ENCODE results near the gene RAPGEF4. TPM values are rescaled to one million over a fixed set of nuclear protein-coding genes. Genes with fewer than 3 reads are reported as not detected.
A peak's percentile ranks its signal among the peaks of the same experiment; 100 is the strongest.

Gene RAPGEF4
- total and polyA plus RNA-seq, 9 of the 15 experiments (the other 6 are each of a cell fraction or from before 2014, with no cell fraction given), result 0.04 to 0.33 (median 0.13) TPM; not detected in 6

- TF ChIP-seq, protein P1, sequence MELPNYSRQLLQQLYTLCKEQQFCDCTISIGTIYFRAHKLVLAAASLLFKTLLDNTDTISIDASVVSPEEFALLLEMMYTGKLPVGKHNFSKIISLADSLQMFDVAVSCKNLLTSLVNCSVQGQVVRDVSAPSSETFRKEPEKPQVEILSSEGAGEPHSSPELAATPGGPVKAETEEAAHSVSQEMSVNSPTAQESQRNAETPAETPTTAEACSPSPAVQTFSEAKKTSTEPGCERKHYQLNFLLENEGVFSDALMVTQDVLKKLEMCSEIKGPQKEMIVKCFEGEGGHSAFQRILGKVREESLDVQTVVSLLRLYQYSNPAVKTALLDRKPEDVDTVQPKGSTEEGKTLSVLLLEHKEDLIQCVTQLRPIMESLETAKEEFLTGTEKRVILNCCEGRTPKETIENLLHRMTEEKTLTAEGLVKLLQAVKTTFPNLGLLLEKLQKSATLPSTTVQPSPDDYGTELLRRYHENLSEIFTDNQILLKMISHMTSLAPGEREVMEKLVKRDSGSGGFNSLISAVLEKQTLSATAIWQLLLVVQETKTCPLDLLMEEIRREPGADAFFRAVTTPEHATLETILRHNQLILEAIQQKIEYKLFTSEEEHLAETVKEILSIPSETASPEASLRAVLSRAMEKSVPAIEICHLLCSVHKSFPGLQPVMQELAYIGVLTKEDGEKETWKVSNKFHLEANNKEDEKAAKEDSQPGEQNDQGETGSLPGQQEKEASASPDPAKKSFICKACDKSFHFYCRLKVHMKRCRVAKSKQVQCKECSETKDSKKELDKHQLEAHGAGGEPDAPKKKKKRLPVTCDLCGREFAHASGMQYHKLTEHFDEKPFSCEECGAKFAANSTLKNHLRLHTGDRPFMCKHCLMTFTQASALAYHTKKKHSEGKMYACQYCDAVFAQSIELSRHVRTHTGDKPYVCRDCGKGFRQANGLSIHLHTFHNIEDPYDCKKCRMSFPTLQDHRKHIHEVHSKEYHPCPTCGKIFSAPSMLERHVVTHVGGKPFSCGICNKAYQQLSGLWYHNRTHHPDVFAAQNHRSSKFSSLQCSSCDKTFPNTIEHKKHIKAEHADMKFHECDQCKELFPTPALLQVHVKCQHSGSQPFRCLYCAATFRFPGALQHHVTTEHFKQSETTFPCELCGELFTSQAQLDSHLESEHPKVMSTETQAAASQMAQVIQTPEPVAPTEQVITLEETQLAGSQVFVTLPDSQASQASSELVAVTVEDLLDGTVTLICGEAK (IDR thresholded peaks at IDR 0.05), result 0 out of 2 replicates have a peak, but pooled peaks have one; percentile 29
- TF ChIP-seq, protein P1 (CRISPR knock-in tag; IDR thresholded peaks at IDR 0.05), result no peak
- TF ChIP-seq FOSL1 (tag; conservative IDR thresholded peaks at IDR 0.05) (0 out of 2 replicates have a peak, but pooled peaks have one; percentile 21), MTF1 (CRISPR knock-in tag; IDR thresholded peaks at IDR 0.05; ENCODE audit: borderline replicate concordance) (no peak), ZNF561 (CRISPR knock-in tag; conservative IDR thresholded peaks at IDR 0.05) (no peak), PCBP2 (IDR thresholded peaks at IDR 0.05; ENCODE audit: low read depth, low read length, poor library complexity, severe bottlenecking) (no peak), IRF9 (tag; IDR thresholded peaks at IDR 0.05) (no peak), MAFK (IDR thresholded peaks at IDR 0.05; ENCODE audit: low read length) (0 out of 2 replicates have a peak, but pooled peaks have one; percentile 25), JUND (IDR thresholded peaks at IDR 0.05; ENCODE audit: borderline replicate concordance, low read depth, low read length) (peak; percentile 60; the same call in 1 of the 2 replicates), JUND (tag; IDR thresholded peaks at IDR 0.05; ENCODE audit: borderline replicate concordance, low read depth, low read length) (peak; percentile 57; the same call in 1 of the 3 replicates), ZNF23 (CRISPR knock-in tag; IDR thresholded peaks at IDR 0.05) (no peak), BRF1 (IDR thresholded peaks at IDR 0.05; ENCODE audit: borderline replicate concordance, extremely low read depth, insufficient read length) (no peak), NFE2 (IDR thresholded peaks at IDR 0.05; ENCODE audit: low read depth) (peak; percentile 48), CBFB (CRISPR knock-in tag; IDR thresholded peaks at IDR 0.05) (no peak), ZBED1 (IDR thresholded peaks at IDR 0.05) (no peak)
- TF ChIP-seq, protein P2, sequence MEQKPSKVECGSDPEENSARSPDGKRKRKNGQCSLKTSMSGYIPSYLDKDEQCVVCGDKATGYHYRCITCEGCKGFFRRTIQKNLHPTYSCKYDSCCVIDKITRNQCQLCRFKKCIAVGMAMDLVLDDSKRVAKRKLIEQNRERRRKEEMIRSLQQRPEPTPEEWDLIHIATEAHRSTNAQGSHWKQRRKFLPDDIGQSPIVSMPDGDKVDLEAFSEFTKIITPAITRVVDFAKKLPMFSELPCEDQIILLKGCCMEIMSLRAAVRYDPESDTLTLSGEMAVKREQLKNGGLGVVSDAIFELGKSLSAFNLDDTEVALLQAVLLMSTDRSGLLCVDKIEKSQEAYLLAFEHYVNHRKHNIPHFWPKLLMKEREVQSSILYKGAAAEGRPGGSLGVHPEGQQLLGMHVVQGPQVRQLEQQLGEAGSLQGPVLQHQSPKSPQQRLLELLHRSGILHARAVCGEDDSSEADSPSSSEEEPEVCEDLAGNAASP (IDR thresholded peaks at IDR 0.05), result no peak
- TF ChIP-seq, protein P3, sequence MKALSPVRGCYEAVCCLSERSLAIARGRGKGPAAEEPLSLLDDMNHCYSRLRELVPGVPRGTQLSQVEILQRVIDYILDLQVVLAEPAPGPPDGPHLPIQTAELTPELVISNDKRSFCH (CRISPR knock-in tag; IDR thresholded peaks at IDR 0.05), result no peak
- TF ChIP-seq, protein P3 (tag; IDR thresholded peaks at IDR 0.05), result no peak
Observed at GRCh38 chr2:172836347-172836821, 100.7 kb downstream of the RAPGEF4 start (continued).

Data from K562 (cell line).